ENCODE data around the gene TMEM59L.
"Not testable (repeated sequence)": the region's sequence is repeated elsewhere in the genome, so short reads cannot be mapped to it uniquely, and the experiment has no call there.

TMEM59L gene

GRCh38 chr19:18594824-18595373, 17.8 kb upstream of the TMEM59L start:
- H3K4me3 ChIP-seq (ENCODE audit: low read depth, low read length): peak overlapping the region; percentile 32
- no peak for DNase-seq (ENCODE audit: low read depth)
- TF ChIP-seq CTCF (conservative IDR thresholded peaks at IDR 0.05; ENCODE audit: low read depth, low read length): no peak

GRCh38 chr19:18595475-18595874, 17.2 kb upstream of the TMEM59L start:
- H3K4me3 ChIP-seq (ENCODE audit: low read depth, low read length): no peak overlapping the region
- DNase-seq (ENCODE audit: low read depth): no peak
- no peak for TF ChIP-seq CTCF (conservative IDR thresholded peaks at IDR 0.05; ENCODE audit: low read depth, low read length)

- peak; percentile 50 for DNase-seq (ENCODE audit: low read depth)
- H3K4me3 ChIP-seq (ENCODE audit: low read depth, low read length): no peak overlapping the region
- TF ChIP-seq CTCF (conservative IDR thresholded peaks at IDR 0.05; ENCODE audit: low read depth, low read length): no peak
These were observed 15.9 kb upstream of the TMEM59L start for GRCh38 chr19:18596752-18597157.

GRCh38 chr19:18597809-18598660, 14.6 kb upstream of the TMEM59L start:
- DNase-seq (ENCODE audit: low read depth): no peak
- H3K4me3 ChIP-seq (ENCODE audit: low read depth, low read length): no peak overlapping the region
- TF ChIP-seq CTCF (conservative IDR thresholded peaks at IDR 0.05; ENCODE audit: low read depth, low read length): no peak

- no peak for TF ChIP-seq CTCF (conservative IDR thresholded peaks at IDR 0.05; ENCODE audit: low read depth, low read length)
- H3K4me3 ChIP-seq (ENCODE audit: low read depth, low read length): no peak overlapping the region
- no peak for DNase-seq (ENCODE audit: low read depth)
These were observed 13.2 kb upstream of the TMEM59L start for GRCh38 chr19:18599485-18599884.

GRCh38 chr19:18600692-18601397, 11.8 kb upstream of the TMEM59L start:
- not testable (repeated sequence) for H3K4me3 ChIP-seq (ENCODE audit: low read depth, low read length); DNase-seq (ENCODE audit: low read depth)

- no peak for DNase-seq (ENCODE audit: low read depth)
- no peak for TF ChIP-seq CTCF (conservative IDR thresholded peaks at IDR 0.05; ENCODE audit: low read depth, low read length)
- H3K4me3 ChIP-seq (ENCODE audit: low read depth, low read length): no peak overlapping the region
These were observed 10.8 kb upstream of the TMEM59L start for GRCh38 chr19:18601875-18602274.
